MM.1S (cell line): Measurements from ENCODE around the gene CYP46A1.

ENCODE experiments used
- DNase-seq: peaks from one replicate; pipeline ENCODE4 v3.0.0-alpha.2; 2015
- H2AFZ ChIP-seq: fragments of 300-600 bp; sonication (generic); 2 replicates; pipeline ENCODE4 v1.6.0; 2016; ENCODE audit warnings: antibody characterized with exemption, low read length
- H3F3A ChIP-seq: fragments of 300-600 bp; sonication (generic); 2 replicates; pipeline ENCODE4 v1.6.1; 2016; ENCODE audit warnings: mild to moderate bottlenecking, antibody characterized with exemption, low read length, moderate library complexity, mixed read lengths; ENCODE audit not compliant: insufficient read depth
- H3K27ac ChIP-seq: fragments of 300-600 bp; sonication (generic); 2 replicates; pipeline ENCODE4 v1.5.1; 2016; ENCODE audit warnings: mild to moderate bottlenecking, low read length
- H3K27me3 ChIP-seq: fragments of 300-600 bp; sonication (generic); replicated peaks from 2 replicates; pipeline ENCODE4 v1.6.0; 2016; ENCODE audit warnings: low read length; ENCODE audit not compliant: insufficient read depth
- H3K36me3 ChIP-seq: fragments of 300-600 bp; sonication (generic); replicated peaks from 2 replicates; pipeline ENCODE4 v1.6.1; 2016; ENCODE audit warnings: mild to moderate bottlenecking, low read length, mixed read lengths; ENCODE audit not compliant: insufficient read depth
- H3K4me1 ChIP-seq: fragments of 300-600 bp; sonication (generic); 2 replicates; pipeline ENCODE4 v1.6.1; 2016; ENCODE audit warnings: low read length, mixed read lengths
- H3K4me2 ChIP-seq: fragments of 300-600 bp; sonication (generic); 2 replicates; pipeline ENCODE4 v1.6.0; 2016; ENCODE audit warnings: low read depth, low read length
- H3K4me3 ChIP-seq: fragments of 300-600 bp; sonication (generic); 2 replicates; pipeline ENCODE4 v1.5.1; 2016; ENCODE audit warnings: low read length, mixed read lengths
- H3K79me2 ChIP-seq: fragments of 300-600 bp; sonication (generic); 2 replicates; pipeline ENCODE4 v1.6.1; 2016; ENCODE audit warnings: mixed run types, low read length, mixed read lengths
- H3K9ac ChIP-seq: fragments of 300-600 bp; sonication (generic); 2 replicates; pipeline ENCODE4 v1.6.1; 2016; ENCODE audit warnings: low read length, mixed read lengths
- H3K9me2 ChIP-seq: fragments of 300-600 bp; sonication (generic); replicated peaks from 2 replicates; pipeline ENCODE4 v1.6.1; 2016; ENCODE audit warnings: mild to moderate bottlenecking, low read length, mixed read lengths; ENCODE audit not compliant: insufficient read depth
- H3K9me3 ChIP-seq: fragments of 300-600 bp; sonication (generic); replicated peaks from 2 replicates; pipeline ENCODE4 v1.6.1; 2016; ENCODE audit warnings: mild to moderate bottlenecking, low read length, mixed read lengths; ENCODE audit not compliant: insufficient read depth
- H4K20me1 ChIP-seq: fragments of 300-600 bp; sonication (generic); 2 replicates; pipeline ENCODE4 v1.6.1; 2016; ENCODE audit warnings: mild to moderate bottlenecking, low read length, moderate library complexity, mixed read lengths; ENCODE audit not compliant: insufficient read depth
- EZH2 ChIP-seq: fragments of 300-600 bp; sonication (generic); optimal IDR thresholded peaks from 2 replicates; pipeline ENCODE3; 2017; ENCODE audit warnings: low read depth, mild to moderate bottlenecking, antibody characterized with exemption, low read length, mixed read lengths
- EZH2phosphoT487 ChIP-seq: fragments of 300-600 bp; sonication (generic); IDR thresholded peaks from 2 replicates; pipeline ENCODE4 v1.6.1; 2018; ENCODE audit warnings: antibody characterized with exemption, low read length
- TF ChIP-seq, protein P1 (sequence below): fragments of 300-600 bp; sonication (generic); IDR thresholded peaks from 2 replicates; pipeline ENCODE4 v1.5.1; 2016; ENCODE audit warnings: antibody characterized with exemption, low read length, mixed read lengths

CYP46A1 gene

DNA sequence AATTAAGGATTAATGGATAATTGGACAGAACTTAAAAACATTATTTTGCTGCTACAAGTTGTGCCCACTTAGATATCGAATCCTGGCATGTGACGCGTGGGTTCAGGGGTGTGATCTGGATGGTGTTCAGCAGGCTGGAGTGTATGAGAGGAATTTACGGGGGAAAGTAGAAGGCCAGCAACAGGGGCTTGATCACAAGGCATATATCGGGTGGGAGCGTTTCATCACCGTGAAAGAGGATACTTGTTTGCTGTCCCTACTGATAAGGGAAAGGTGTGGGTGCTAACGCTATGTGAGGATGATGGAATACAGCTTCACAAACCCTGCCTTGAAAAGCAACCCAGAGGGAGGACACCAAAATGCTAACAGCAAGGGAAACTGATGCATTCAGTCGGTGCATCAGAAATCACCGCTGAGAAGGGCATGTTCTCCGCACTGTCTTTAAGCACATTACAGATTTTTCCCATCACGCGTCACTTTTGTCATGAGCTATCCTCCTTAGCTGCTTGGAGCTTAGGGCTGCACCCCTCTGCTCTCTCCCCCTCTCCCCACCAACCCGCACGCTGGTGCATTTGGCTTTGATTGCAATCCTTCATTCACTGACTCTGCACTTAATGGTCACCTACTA is 25.8 kb upstream of the CYP46A1 start:
- Histone ChIP-seq H3K4me3 (no peak overlapping the region), H3K9me3 (no peaks in the 10 kb centered on the region), H3K4me2 (no peak overlapping the region), H3K27me3 (no peaks in the 10 kb centered on the region), H3K79me2 (no peaks in the 10 kb centered on the region), H2AFZ (no peak overlapping the region), H3K4me1 (no peaks in the 10 kb centered on the region), H3K36me3 (no peaks in the 10 kb centered on the region), H3F3A (no peaks in the 10 kb centered on the region), H3K9me2 (no peaks in the 10 kb centered on the region), H3K9ac (no peak overlapping the region), H3K27ac (no peak overlapping the region), H4K20me1 (no peaks in the 10 kb centered on the region)
- DNase-seq, result no peak
- TF ChIP-seq, protein P1, sequence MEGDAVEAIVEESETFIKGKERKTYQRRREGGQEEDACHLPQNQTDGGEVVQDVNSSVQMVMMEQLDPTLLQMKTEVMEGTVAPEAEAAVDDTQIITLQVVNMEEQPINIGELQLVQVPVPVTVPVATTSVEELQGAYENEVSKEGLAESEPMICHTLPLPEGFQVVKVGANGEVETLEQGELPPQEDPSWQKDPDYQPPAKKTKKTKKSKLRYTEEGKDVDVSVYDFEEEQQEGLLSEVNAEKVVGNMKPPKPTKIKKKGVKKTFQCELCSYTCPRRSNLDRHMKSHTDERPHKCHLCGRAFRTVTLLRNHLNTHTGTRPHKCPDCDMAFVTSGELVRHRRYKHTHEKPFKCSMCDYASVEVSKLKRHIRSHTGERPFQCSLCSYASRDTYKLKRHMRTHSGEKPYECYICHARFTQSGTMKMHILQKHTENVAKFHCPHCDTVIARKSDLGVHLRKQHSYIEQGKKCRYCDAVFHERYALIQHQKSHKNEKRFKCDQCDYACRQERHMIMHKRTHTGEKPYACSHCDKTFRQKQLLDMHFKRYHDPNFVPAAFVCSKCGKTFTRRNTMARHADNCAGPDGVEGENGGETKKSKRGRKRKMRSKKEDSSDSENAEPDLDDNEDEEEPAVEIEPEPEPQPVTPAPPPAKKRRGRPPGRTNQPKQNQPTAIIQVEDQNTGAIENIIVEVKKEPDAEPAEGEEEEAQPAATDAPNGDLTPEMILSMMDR, result no peak
- no peak for TF ChIP-seq EZH2

DNA sequence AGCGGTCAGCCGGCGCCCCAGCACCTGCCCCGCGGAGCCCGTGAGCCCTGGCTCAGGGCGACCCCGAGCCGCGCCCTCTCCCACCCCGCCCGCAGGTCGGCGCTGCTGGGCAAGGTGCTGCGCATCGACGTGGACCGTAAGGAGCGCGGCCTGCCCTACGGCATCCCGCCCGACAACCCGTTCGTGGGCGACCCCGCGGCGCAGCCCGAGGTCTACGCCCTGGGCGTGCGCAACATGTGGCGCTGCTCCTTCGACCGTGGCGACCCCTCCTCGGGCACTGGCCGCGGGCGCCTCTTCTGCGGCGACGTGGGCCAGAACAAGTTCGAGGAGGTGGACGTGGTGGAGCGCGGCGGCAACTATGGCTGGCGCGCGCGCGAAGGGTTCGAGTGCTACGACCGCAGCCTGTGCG is 24.8 kb upstream of the CYP46A1 start:
- Histone ChIP-seq H3F3A (no peaks in the 10 kb centered on the region), H3K9me3 (no peaks in the 10 kb centered on the region), H3K4me2 (no peak overlapping the region), H3K4me3 (no peak overlapping the region), H3K9me2 (no peaks in the 10 kb centered on the region), H3K36me3 (no peaks in the 10 kb centered on the region), H2AFZ (no peak overlapping the region), H3K4me1 (no peaks in the 10 kb centered on the region), H4K20me1 (no peaks in the 10 kb centered on the region), H3K27ac (no peak overlapping the region), H3K27me3 (no peaks in the 10 kb centered on the region), H3K9ac (no peak overlapping the region), H3K79me2 (no peaks in the 10 kb centered on the region)
- TF ChIP-seq, protein P1, result no peak
- no peak for TF ChIP-seq EZH2phosphoT487
- no peak for TF ChIP-seq EZH2
- no peak for DNase-seq

DNA sequence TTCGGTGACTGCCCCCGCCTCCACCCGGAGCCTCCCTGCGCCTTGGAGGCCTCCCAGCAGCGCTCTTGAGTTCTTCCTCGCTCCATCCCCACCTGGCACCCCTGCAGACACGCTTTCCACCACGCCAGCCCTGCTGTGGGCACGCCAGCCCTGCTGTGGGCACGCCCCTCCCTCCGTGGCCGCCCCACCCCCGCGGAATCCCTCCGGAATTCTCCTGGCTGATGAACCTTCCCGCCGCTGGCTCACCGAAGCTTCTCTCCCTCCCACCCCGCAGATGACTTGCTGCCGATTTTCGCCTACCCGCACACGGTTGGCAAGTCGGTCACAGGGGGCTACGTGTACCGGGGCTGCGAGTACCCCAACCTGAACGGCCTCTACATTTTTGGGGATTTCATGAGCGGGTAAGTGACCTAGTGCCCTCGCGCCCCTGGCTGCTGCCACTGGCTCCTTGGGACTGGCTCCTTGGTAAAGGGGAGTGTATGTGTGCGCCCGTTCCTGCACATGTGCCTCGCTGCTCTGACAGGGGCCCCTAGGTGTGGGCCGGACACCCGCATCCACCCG is 24.0 kb upstream of the CYP46A1 start:
- H3K9ac ChIP-seq, result no peak overlapping the region
- H3K27me3 ChIP-seq, result no peaks in the 10 kb centered on the region
- H2AFZ ChIP-seq, result no peak overlapping the region
- H3K4me3 ChIP-seq, result no peak overlapping the region
- no peaks in the 10 kb centered on the region for H3K9me3 ChIP-seq
- H3K27ac ChIP-seq, result no peak overlapping the region
- no peak overlapping the region for H3K4me2 ChIP-seq
- no peaks in the 10 kb centered on the region for H3K36me3 ChIP-seq
- no peaks in the 10 kb centered on the region for H4K20me1 ChIP-seq
- TF ChIP-seq, protein P1, result no peak
- TF ChIP-seq EZH2 (no peak), EZH2phosphoT487 (no peak)
- no peak for DNase-seq
- no peaks in the 10 kb centered on the region for H3K4me1 ChIP-seq
- H3F3A ChIP-seq, result no peaks in the 10 kb centered on the region
- H3K79me2 ChIP-seq, result no peaks in the 10 kb centered on the region
- no peaks in the 10 kb centered on the region for H3K9me2 ChIP-seq
